RWPE2 (cell line): ENCODE data around the gene KANK4.

Source experiments
- ATAC-seq: fragments of 200-7000 bp; cut with Tn5 transposase; 3 replicates; pipeline ENCODE4 v1.9.1; 2021; ENCODE audit warnings: low read depth
- DNase-seq: peaks from one replicate; pipeline ENCODE4 v3.0.0-alpha.2; 2020; ENCODE audit warnings: low spot score
- H3K27ac ChIP-seq: fragments of 450-650 bp; 2 replicates; pipeline ENCODE4 v1.5.1; 2017; ENCODE audit warnings: mild to moderate bottlenecking; ENCODE audit not compliant: poor library complexity, severe bottlenecking
- H3K27me3 ChIP-seq: fragments of 250-450 bp; sonication (Bioruptor Pico); 2 replicates; pipeline ENCODE4 v1.5.1; 2021; ENCODE audit warnings: mild to moderate bottlenecking, moderate library complexity; ENCODE audit not compliant: insufficient read depth, poor library complexity, severe bottlenecking
- H3K36me3 ChIP-seq: fragments of 250-450 bp; sonication (Bioruptor Pico); 2 replicates; pipeline ENCODE4 v1.5.1; 2020; ENCODE audit warnings: low read depth, mild to moderate bottlenecking, moderate library complexity
- H3K4me1 ChIP-seq: fragments of 250-450 bp; sonication (Bioruptor Pico); 2 replicates; pipeline ENCODE4 v1.5.1; 2021; ENCODE audit warnings: mild to moderate bottlenecking, moderate library complexity; ENCODE audit not compliant: insufficient read depth, poor library complexity, severe bottlenecking
- H3K4me3 ChIP-seq: fragments of 250-450 bp; sonication (Bioruptor Pico); 2 replicates; pipeline ENCODE4 v1.5.1; 2021; ENCODE audit warnings: mild to moderate bottlenecking, moderate library complexity; ENCODE audit not compliant: severe bottlenecking
- H3K9me3 ChIP-seq: fragments of 250-450 bp; sonication (Bioruptor Pico); 2 replicates; pipeline ENCODE4 v1.5.1; 2021; ENCODE audit warnings: mild to moderate bottlenecking, moderate library complexity; ENCODE audit not compliant: severe bottlenecking
- TF ChIP-seq, protein P1 (sequence below): fragments of 450-650 bp; IDR thresholded peaks from one replicate; pipeline ENCODE4 v1.5.1; 2017; ENCODE audit warnings: mild to moderate bottlenecking, moderate library complexity; ENCODE audit not compliant: poor library complexity, severe bottlenecking

Gene KANK4

GRCh38 chr1:62230718-62231117 lies 88.5 kb downstream of the KANK4 start:
- no peaks in the 10 kb centered on the region for H3K36me3 ChIP-seq
- peak overlapping the region; percentile 94 for H3K27ac ChIP-seq
- TF ChIP-seq, protein P1, sequence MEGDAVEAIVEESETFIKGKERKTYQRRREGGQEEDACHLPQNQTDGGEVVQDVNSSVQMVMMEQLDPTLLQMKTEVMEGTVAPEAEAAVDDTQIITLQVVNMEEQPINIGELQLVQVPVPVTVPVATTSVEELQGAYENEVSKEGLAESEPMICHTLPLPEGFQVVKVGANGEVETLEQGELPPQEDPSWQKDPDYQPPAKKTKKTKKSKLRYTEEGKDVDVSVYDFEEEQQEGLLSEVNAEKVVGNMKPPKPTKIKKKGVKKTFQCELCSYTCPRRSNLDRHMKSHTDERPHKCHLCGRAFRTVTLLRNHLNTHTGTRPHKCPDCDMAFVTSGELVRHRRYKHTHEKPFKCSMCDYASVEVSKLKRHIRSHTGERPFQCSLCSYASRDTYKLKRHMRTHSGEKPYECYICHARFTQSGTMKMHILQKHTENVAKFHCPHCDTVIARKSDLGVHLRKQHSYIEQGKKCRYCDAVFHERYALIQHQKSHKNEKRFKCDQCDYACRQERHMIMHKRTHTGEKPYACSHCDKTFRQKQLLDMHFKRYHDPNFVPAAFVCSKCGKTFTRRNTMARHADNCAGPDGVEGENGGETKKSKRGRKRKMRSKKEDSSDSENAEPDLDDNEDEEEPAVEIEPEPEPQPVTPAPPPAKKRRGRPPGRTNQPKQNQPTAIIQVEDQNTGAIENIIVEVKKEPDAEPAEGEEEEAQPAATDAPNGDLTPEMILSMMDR: no peak
- ATAC-seq (peak; percentile 96), DNase-seq (peak; percentile 98)
- H3K27me3 ChIP-seq: no peaks in the 10 kb centered on the region
- H3K4me3 ChIP-seq: no peak overlapping the region
- H3K4me1 ChIP-seq: peaks cover 53% of the 10 kb centered on the region
- no peaks in the 10 kb centered on the region for H3K9me3 ChIP-seq

DNA sequence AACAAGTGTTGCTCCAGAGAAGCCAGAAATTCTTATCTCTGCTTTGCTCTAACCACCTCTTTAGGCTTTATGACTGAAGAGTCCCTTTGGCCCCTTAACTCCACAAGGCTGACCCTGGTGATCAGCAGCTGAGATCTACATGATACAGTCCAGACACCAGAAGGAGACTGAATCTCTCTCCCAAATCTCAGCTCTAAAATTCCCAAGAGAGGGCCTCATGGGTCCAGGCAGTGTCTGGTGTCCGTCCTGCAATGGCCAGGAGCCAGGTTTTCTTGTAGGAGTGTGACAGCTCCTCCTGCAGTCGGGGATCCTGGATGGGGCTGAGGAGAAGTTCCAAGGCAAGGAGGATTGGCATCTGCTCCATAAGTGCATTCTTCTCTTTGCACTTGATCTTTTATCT lies 89.3 kb downstream of the KANK4 start:
- DNase-seq (no peak), ATAC-seq (no peak)
- no peak overlapping the region for H3K4me3 ChIP-seq
- H3K4me1 ChIP-seq: peaks cover 45% of the 10 kb centered on the region
- no peaks in the 10 kb centered on the region for H3K27me3 ChIP-seq
- TF ChIP-seq, protein P1: no peak
- H3K9me3 ChIP-seq: no peaks in the 10 kb centered on the region
- H3K36me3 ChIP-seq: no peaks in the 10 kb centered on the region
- peak overlapping the region; percentile 94 for H3K27ac ChIP-seq

DNA sequence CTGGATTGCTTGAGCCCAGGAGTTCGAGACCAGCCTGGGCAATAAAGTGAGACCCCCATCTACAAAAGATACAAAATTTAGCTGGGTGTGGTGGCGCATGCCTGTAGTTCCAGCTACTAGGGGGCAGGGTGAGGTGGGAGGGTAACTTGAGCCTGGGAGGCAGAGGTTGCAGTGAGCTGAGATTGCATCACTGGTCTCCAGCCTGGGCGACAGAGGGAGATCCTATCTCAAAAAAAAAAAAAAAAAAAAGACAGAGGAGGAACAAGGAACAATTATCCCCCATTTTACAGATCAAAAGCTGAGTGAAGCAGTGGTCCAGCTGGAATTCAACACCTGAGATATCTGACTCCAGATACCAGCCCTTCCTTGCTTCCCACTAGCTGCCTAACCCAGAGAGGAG lies 89.8 kb downstream of the KANK4 start:
- H3K27me3 ChIP-seq: no peaks in the 10 kb centered on the region
- H3K36me3 ChIP-seq: no peaks in the 10 kb centered on the region
- H3K27ac ChIP-seq: peak overlapping the region; percentile 94
- ATAC-seq: no peak
- no peak overlapping the region for H3K4me3 ChIP-seq
- no peak for DNase-seq
- no peaks in the 10 kb centered on the region for H3K9me3 ChIP-seq
- peaks cover 40% of the 10 kb centered on the region for H3K4me1 ChIP-seq
- TF ChIP-seq, protein P1: no peak

DNA sequence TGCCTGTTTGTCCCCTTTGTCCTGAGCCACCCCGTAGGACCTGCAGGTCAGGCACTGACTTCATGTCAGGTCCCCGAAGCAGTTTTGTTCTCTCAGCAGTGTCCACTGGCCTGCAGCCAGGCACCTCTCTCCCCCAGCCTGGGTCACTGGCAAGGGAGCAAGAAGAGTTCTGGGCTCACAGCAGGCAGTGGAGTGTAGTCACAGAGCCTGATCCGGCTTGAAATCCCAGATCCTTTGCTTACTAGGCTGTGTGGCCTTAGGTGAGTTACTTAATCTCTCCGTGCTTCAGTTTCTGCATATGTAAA lies 90.4 kb downstream of the KANK4 start:
- ATAC-seq (no peak), DNase-seq (no peak)
- H3K36me3 ChIP-seq: no peaks in the 10 kb centered on the region
- TF ChIP-seq, protein P1: no peak
- no peak overlapping the region for H3K4me3 ChIP-seq
- H3K9me3 ChIP-seq: no peaks in the 10 kb centered on the region
- peaks cover 37% of the 10 kb centered on the region for H3K4me1 ChIP-seq
- H3K27me3 ChIP-seq: no peaks in the 10 kb centered on the region
- H3K27ac ChIP-seq: peak overlapping the region; percentile 94

GRCh38 chr1:62228136-62228882 lies 90.9 kb downstream of the KANK4 start:
- no peaks in the 10 kb centered on the region for H3K36me3 ChIP-seq
- H3K9me3 ChIP-seq: no peaks in the 10 kb centered on the region
- no peak for ATAC-seq
- no peaks in the 10 kb centered on the region for H3K27me3 ChIP-seq
- DNase-seq: no peak
- H3K4me1 ChIP-seq: peaks cover 35% of the 10 kb centered on the region
- TF ChIP-seq, protein P1: no peak
- H3K27ac ChIP-seq: peak overlapping the region; percentile 94
- H3K4me3 ChIP-seq: no peak overlapping the region
